GM10847 (cell line): ENCODE measurements around the gene PGLYRP1.

ENCODE experiments used
- POLR2A ChIP-seq: IDR thresholded peaks from 2 replicates; pipeline ENCODE4 v1.6.1; 2011; ENCODE audit not compliant: insufficient read length; ENCODE audit errors: extremely low read depth

PGLYRP1 gene

GRCh38 chr19:45996933-45997332 lies 25.9 kb downstream of the PGLYRP1 start:
- TF ChIP-seq POLR2A: no peak

GRCh38 chr19:45995715-45996385 lies 27.0 kb downstream of the PGLYRP1 start:
- no peak for TF ChIP-seq POLR2A

- peak; percentile 80 for TF ChIP-seq POLR2A
Observed at GRCh38 chr19:45994998-45995714, 27.7 kb downstream of the PGLYRP1 start, which contains the start of gene CCDC61. CCDC61 (plus strand) TSS chr19:45995467; CDS start chr19:46003019, 7,552 bp downstream.

GRCh38 chr19:45994456-45994997 lies 28.3 kb downstream of the PGLYRP1 start:
- no peak for TF ChIP-seq POLR2A

GRCh38 chr19:45990113-45990728 lies 32.6 kb downstream of the PGLYRP1 start:
- TF ChIP-seq POLR2A: no peak

DNA sequence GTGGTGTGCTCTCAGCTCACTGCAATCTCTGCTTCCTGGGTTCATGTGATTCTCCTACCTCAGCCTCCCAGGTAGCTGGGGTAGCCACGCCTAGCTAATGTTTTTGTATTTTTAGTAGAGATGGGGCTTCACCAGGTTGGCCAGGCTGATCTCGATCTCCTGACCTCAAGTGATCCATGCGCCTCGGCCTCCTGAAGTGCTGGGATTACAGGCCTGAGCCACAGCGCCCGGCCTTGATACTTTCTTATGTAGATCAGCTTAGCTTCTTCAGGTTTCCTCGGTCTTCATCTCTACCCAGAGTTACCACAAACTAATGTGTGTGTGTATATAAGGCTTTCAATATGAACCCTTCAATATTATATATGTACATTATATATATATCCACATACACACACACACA lies 37.5 kb downstream of the PGLYRP1 start:
- TF ChIP-seq POLR2A: no peak

DNA sequence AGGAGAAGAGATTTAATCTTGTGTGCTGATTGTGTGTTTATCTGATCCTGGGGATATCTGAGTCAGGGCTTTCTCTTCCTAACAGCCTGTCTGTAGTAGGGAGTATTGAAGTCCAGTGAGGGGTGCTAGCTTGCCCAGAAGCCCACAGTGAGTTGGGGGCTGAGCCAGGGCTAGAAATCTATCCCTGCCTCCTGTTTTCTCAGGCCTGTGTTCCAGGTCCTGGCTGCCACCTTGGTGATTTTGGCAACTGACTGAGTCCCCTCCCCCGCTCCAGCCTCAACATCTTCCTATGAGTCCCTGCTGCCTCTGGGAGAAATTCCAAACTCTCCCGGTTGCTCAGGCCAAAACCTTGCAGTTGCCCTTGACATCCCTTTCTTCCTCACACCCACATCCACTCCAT lies 41.5 kb downstream of the PGLYRP1 start:
- TF ChIP-seq POLR2A: no peak

DNA sequence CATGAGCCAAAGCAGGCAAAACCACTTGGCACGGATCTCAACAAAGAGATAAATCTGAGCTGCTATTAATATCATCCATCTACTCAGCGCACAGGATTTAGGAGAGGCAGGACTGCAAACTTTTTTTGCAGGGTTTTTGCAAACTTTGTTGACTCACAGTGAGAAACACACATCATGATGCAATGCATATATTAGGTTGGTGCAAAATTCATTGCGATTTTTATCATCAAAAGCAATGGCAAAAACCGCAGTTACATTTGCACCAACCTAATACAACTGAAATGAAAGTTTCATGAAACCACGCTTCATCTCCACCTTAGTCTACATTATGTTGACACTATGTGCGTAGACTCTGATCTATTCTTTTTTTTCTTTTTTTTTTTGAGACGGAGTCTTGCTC lies 44.7 kb downstream of the PGLYRP1 start:
- no peak for TF ChIP-seq POLR2A

- no peak for TF ChIP-seq POLR2A
Observed at GRCh38 chr19:45976178-45976577, 46.7 kb downstream of the PGLYRP1 start.

DNA sequence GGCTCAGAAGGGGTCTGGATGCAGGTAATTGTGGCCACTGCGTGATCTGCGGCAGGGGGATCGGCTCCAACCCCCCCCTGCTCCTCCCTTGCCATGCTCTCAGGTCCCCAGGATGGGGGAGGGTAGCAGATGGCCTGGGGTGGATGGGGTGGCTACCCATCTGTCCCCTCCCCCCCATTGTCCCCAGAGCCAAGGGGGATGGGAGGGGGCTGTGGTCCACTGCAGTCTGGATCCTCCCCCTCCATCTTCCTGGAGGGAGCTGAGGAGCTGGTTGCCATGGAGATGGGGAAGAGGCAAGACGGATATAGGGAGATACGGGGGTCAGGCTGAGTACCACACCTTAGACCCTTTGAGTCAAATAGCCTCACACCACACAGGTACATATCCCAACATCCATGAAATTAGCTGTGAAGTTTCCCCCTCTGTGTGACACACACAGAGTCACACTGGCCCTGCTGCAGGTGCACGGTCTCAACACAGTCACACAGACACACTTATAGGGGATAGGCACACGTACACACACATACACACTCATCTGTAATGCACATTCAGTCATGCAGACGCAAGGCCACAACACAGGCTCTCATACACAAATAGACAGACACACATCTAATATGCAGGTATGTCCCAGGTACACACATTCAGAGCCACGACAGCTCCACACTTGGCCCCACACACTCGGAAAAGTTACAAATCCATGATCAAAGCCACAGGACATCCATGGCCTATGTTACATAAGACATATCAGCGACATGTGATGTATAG lies 47.4 kb downstream of the PGLYRP1 start:
- no peak for TF ChIP-seq POLR2A

DNA sequence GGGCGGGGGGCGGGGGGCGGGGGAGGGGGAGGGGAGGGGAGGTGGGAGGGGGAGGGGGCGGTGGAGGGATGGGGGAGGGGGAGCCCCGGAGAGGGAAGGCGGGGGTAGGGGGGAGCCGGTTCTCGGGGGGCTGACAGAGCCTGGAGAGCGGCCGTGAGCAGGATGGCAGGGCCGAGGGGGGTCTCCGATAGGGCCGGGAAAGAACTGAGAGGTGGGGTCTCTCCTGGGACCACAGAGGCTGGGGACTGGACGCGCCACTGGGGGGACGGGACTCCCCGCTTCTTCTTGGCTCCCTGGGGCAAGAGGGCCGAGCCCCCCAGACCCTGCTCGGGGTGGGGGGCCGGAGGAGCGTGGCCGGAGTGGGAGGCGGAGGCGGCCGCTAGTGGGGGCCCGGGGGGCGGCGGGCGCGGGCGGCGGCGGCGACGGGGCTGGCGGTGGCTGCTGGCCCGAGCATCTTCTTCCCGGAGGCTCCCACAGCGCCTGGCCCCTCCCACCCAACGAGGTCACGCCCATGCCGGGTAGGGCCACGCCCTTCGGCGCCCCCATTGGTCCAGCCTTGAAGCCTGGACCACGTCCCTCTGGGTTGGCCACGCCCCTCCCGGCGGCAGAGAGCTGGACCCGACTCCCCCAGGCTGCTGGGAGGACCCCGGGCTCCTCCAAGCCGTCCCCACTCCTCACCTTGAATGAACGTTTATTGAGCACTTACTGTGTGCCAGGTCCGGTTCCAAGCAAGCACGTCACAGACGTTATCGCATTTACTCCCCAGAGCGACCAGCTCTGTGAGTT lies 49.1 kb downstream of the PGLYRP1 start, which contains the start of gene NOVA2:
TSS of gene NOVA2 (minus strand) at position 313 of the 786 bp plus-strand sequence. CDS start 514 bp downstream, outside the sequence.
- no peak for TF ChIP-seq POLR2A

DNA sequence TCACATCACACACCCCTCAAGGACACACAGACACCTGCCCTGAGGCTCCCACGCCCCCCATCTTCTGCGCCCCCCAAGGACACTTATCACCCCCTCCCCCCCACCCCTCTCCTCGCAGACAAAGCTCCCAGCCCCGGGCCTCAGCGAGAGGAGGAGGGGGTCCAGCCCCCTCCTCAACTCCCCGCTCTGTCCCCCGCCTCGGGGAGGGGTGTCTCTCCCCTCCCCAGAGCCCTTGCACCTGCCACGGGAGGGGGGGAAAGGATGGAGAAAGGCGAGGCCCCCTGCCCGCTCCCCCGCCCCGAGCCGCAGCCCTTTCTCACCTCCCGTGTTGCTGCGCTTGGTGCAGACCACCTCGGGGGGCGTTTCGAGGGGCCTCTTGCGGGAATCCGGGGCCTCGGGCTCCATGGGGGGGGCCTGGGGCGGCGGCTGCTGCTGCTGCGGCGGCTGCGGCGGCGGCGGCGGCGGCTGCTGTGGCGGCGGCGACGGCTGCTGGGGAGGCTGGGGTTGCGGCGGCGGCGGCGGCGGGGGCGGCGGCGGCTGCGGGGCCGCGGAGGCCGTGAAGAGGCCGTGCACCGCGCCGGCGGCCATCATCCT lies 49.8 kb downstream of the PGLYRP1 start:
- no peak for TF ChIP-seq POLR2A

- no peak for TF ChIP-seq POLR2A
Observed at GRCh38 chr19:45972081-45972946, 50.5 kb downstream of the PGLYRP1 start.
